ENCODE data around the gene ATP5IF1. TPM values are rescaled to one million over a fixed set of nuclear protein-coding genes. Genes with fewer than 3 reads are reported as not detected.

Gene ATP5IF1
- total RNA-seq, 2 experiments from 2014 or later = 321 to 410 TPM

GRCh38 chr1:28241638-28242241 is 5.8 kb downstream of the ATP5IF1 start:
- ChIA-PET CTCF (ENCODE audit: unreplicated experiment) (no interaction called here), POLR2A (interaction anchor here (0.6 to 1.5 kb wide), 3 partner anchors 16 to 96 kb away, joined by 3 to 4 read pairs (median 4); no protein-coding TSS in a partner anchor)
- TF ChIP-seq EZH2phosphoT487 (IDR thresholded peaks at IDR 0.05; ENCODE audit: borderline replicate concordance, low read depth, low read length) = no peak
- TF ChIP-seq CTCF (conservative IDR thresholded peaks at IDR 0.05; ENCODE audit: low read length) = no peak
- Histone ChIP-seq H3K36me3 (ENCODE audit: insufficient read depth, low read length) (peaks cover 48% of the 10 kb centered on the region), H3K27ac (ENCODE audit: low read depth, low read length, poor library complexity, severe bottlenecking) (peak overlapping the region; percentile 88), H3K4me3 (ENCODE audit: low read depth, low read length, poor library complexity, severe bottlenecking) (peak overlapping the region; percentile 5), H4K20me1 (ENCODE audit: insufficient read depth, low read length) (no peaks in the 10 kb centered on the region), H3K4me1 (ENCODE audit: insufficient read depth, low read length, poor library complexity, severe bottlenecking) (peaks cover 80% of the 10 kb centered on the region), H3K79me2 (ENCODE audit: insufficient read depth, low read depth, low read length) (peaks cover 56% of the 10 kb centered on the region), H3K4me2 (ENCODE audit: low read length) (peak overlapping the region; percentile 69), H3K9me2 (ENCODE audit: insufficient read depth, low read length) (no peaks in the 10 kb centered on the region), H2AFZ (ENCODE audit: low read length) (no peak overlapping the region), H3K9me3 (ENCODE audit: low read length) (no peaks in the 10 kb centered on the region)
- intact Hi-C loops (cut with micrococcal nuclease; ENCODE audit: unreplicated experiment) = no loop called here
- no TSS peak for BruUV-seq (replicated peaks)
- DNase-seq (ENCODE audit: low spot score) = no peak

DNA sequence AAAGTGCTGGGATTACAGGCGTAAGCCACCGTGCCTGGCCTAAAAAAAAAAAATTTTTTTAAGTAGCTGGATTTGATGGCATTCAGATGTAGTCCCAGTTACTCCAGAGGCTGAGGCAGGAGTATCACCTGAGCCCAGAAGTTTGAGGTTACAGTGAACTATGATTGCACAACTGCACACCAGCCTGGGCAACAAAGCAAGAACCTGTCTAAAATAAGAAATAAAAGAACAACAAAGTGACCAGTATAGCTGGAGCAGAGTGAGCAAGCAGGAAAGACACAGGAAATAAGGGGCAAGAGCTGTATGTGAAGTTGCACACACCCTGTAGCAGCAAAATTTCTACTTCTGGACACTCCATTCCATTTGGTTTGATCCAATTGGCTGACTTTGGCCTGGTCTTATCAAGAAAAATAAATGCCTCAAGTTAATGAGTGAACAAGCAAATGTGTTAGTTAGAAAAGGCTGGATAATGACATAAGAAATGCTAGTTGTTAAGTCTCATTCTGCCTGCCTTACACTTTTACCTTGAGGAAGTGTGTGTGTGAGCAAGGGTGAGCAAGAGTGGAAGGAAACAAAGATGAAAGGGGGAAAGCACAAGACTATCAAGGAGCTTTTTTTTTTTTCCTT is 7.9 kb downstream of the ATP5IF1 start:
- Histone ChIP-seq H3K4me2 (ENCODE audit: low read length) (peak overlapping the region; percentile 69), H4K20me1 (ENCODE audit: insufficient read depth, low read length) (no peaks in the 10 kb centered on the region), H3K27ac (ENCODE audit: low read depth, low read length, poor library complexity, severe bottlenecking) (peak overlapping the region; percentile 88), H3K36me3 (ENCODE audit: insufficient read depth, low read length) (peaks cover 27% of the 10 kb centered on the region), H2AFZ (ENCODE audit: low read length) (no peak overlapping the region; the same call in 1 of the 2 replicates), H3K9me3 (ENCODE audit: low read length) (no peaks in the 10 kb centered on the region), H3K9me2 (ENCODE audit: insufficient read depth, low read length) (no peaks in the 10 kb centered on the region), H3K4me3 (ENCODE audit: low read depth, low read length, poor library complexity, severe bottlenecking) (peak overlapping the region; percentile 72), H3K79me2 (ENCODE audit: insufficient read depth, low read depth, low read length) (peaks cover 37% of the 10 kb centered on the region; the same call in 1 of the 2 replicates), H3K4me1 (ENCODE audit: insufficient read depth, low read length, poor library complexity, severe bottlenecking) (peaks cover 77% of the 10 kb centered on the region)
- no TSS peak for BruUV-seq (replicated peaks)
- POLR2A ChIA-PET = interaction anchor here (0.6 to 7.3 kb wide), 18 partner anchors 8 to 1955 kb away, joined by 3 to 71 read pairs (median 3); partner anchors contain the start of genes ATP5IF1 and TAF12
- intact Hi-C loops (cut with micrococcal nuclease; ENCODE audit: unreplicated experiment) = loop anchor here (1.0 kb wide), 1 partner anchor 71 kb away; no protein-coding TSS in a partner anchor
- peak; percentile 46 for DNase-seq (ENCODE audit: low spot score)
- no peak for TF ChIP-seq EZH2phosphoT487 (IDR thresholded peaks at IDR 0.05; ENCODE audit: borderline replicate concordance, low read depth, low read length)
- no peak for TF ChIP-seq CTCF (conservative IDR thresholded peaks at IDR 0.05; ENCODE audit: low read length)
- CTCF ChIA-PET (ENCODE audit: unreplicated experiment) = interaction anchor here (0.9 to 1.4 kb wide), 2 partner anchors 8 to 10 kb away, joined by 3 read pairs; partner anchors contain the start of gene ATP5IF1
